ENCODE data around the gene NFIB. TPM values are rescaled to one million over a fixed set of nuclear protein-coding genes. Genes with fewer than 3 reads are reported as not detected.

NFIB gene
- total and polyA plus RNA-seq, 2 of the 4 experiments (the other 2 are of a cell fraction), result 1.4 to 2.0 TPM

DNA sequence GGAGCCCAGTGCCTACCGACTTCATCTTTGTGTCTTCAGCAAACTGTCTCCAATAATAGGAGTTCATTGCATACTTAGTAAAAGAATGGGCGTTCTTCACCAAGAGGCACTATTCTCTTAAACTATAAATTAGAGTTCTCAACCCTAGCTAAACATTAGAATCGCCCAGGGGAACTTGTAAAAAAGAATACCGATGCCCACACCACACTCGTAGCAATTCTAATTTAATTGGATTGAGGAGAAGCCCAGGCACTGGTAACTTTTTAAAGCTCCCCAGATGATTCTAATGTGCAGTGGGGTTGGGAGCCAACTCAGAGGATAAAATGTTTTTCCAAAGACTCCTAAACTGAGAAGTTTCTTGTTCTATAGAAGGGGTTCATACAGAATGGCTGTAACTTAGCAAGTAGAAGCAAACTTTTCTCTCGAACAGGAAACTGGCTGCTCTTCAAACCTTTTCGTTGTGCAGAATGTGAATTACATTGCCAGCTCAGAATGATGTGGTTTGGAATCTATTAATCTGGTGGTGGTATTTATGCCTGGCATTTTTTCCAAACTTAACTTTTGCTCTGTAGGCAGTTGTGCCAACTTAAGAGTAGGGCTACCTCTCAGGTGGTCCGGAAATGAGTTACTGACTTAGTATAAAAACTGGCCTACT is 26.4 kb upstream of the NFIB start:
- Histone ChIP-seq H3K4ac (ENCODE audit: low read depth, low read length) (no peak overlapping the region), H3K18ac (ENCODE audit: low read depth, low read length) (no peak overlapping the region), H3K4me3 (ENCODE audit: insufficient read depth, low read depth, low read length) (no peak overlapping the region), H3K9ac (ENCODE audit: low read depth, low read length) (no peak overlapping the region), H3K4me2 (ENCODE audit: low read depth, low read length) (no peak overlapping the region), H3K9me1 (ENCODE audit: insufficient read depth, low read length) (no peaks in the 10 kb centered on the region), H3K56ac (ENCODE audit: extremely low read depth, insufficient read depth, low read length) (no peak overlapping the region), H3K79me1 (ENCODE audit: low read depth in 1 of 2, low read length in 2 of 2) (no peaks in the 10 kb centered on the region), H2BK5ac (ENCODE audit: low read depth, low read length, poor library complexity, severe bottlenecking) (no peak overlapping the region), H3K23ac (ENCODE audit: low read depth, low read length) (no peak overlapping the region), H4K20me1 (ENCODE audit: insufficient read depth, low read length) (no peaks in the 10 kb centered on the region), H3K4me1 (ENCODE audit: control insufficient read depth, insufficient read depth, low read length) (no peaks in the 10 kb centered on the region), H3K27ac (ENCODE audit: insufficient read depth, low read length) (no peak overlapping the region), H2BK15ac (ENCODE audit: low read depth, low read length) (no peak overlapping the region), H2BK20ac (ENCODE audit: low read depth, low read length) (no peak overlapping the region), H4K91ac (ENCODE audit: insufficient read depth, low read depth, low read length) (no peak overlapping the region), H3K9me3 (ENCODE audit: control insufficient read depth, insufficient read depth, low read length) (peaks cover 3% of the 10 kb centered on the region; the same call in 1 of the 2 replicates), H4K8ac (ENCODE audit: low read depth in 2 of 2, low read length in 2 of 2) (no peak overlapping the region), H2AK5ac (ENCODE audit: low read depth, low read length) (no peak overlapping the region), H2AFZ (replicated peaks; ENCODE audit: low read length, poor library complexity) (no peak overlapping the region), H3K14ac (replicated peaks; ENCODE audit: low read depth, low read length) (no peak overlapping the region), H2AK9ac (replicated peaks; ENCODE audit: low read depth, low read length, poor library complexity) (no peak overlapping the region), H2BK120ac (ENCODE audit: low read depth, low read length) (no peak overlapping the region), H3K27me3 (ENCODE audit: control insufficient read depth, insufficient read depth, low read length) (peaks cover 70% of the 10 kb centered on the region), H3K36me3 (ENCODE audit: control insufficient read depth, insufficient read depth, low read length) (no peaks in the 10 kb centered on the region), H4K5ac (ENCODE audit: low read depth, low read length) (no peak overlapping the region)
- BruUV-seq (replicated peaks), result no TSS peak
- ATAC-seq (ENCODE audit: low read depth), result no peak
- CTCF ChIA-PET, result no interaction called here
- TF ChIP-seq NFE2L2 (IDR thresholded peaks at IDR 0.05; ENCODE audit: low read depth, low read length), result no peak
- TF ChIP-seq, protein P1, sequence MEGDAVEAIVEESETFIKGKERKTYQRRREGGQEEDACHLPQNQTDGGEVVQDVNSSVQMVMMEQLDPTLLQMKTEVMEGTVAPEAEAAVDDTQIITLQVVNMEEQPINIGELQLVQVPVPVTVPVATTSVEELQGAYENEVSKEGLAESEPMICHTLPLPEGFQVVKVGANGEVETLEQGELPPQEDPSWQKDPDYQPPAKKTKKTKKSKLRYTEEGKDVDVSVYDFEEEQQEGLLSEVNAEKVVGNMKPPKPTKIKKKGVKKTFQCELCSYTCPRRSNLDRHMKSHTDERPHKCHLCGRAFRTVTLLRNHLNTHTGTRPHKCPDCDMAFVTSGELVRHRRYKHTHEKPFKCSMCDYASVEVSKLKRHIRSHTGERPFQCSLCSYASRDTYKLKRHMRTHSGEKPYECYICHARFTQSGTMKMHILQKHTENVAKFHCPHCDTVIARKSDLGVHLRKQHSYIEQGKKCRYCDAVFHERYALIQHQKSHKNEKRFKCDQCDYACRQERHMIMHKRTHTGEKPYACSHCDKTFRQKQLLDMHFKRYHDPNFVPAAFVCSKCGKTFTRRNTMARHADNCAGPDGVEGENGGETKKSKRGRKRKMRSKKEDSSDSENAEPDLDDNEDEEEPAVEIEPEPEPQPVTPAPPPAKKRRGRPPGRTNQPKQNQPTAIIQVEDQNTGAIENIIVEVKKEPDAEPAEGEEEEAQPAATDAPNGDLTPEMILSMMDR (conservative IDR thresholded peaks at IDR 0.05; ENCODE audit: low read depth, low read length), result no peak
- no peak for TF ChIP-seq RAD21 (IDR thresholded peaks at IDR 0.05; ENCODE audit: low read length)
- TF ChIP-seq SMC3 (IDR thresholded peaks at IDR 0.05; ENCODE audit: low read depth, low read length), result no peak
- no peak for TF ChIP-seq MAZ (IDR thresholded peaks at IDR 0.05; ENCODE audit: borderline replicate concordance, low read depth, low read length)
- no peak for TF ChIP-seq FOS (IDR thresholded peaks at IDR 0.05; ENCODE audit: low read depth, low read length)
- TF ChIP-seq CHD1 (IDR thresholded peaks at IDR 0.05; ENCODE audit: low read depth, low read length), result no peak
- POLR2A ChIA-PET (ENCODE audit: unreplicated experiment), result no interaction called here
- WGBS, 2 experiments (ENCODE audit: extremely low coverage in 2 of 2, insufficient read length in 1 of 2), result 0% methylated on average over 1 of the region's 8 CpGs; no CpG with 5 or more reads in 1 of the 2 experiments
- dilution Hi-C loops (cut with HindIII; ENCODE audit: low sequenced_read_pairs, unreplicated experiment) (no loop called here), in situ Hi-C loops (cut with MboI; ENCODE audit: low sequenced_read_pairs) (no loop called here), intact Hi-C loops (cut with micrococcal nuclease) (no loop called here)
- DNase-seq, result no peak
